HepG2 (cell line): Measurements from ENCODE around the gene PSMB10. TPM values are rescaled to one million over a fixed set of nuclear protein-coding genes. Genes with fewer than 3 reads are reported as not detected.

Experiments
- AGO2 ChIP-seq: fragments of 200-400 bp; formaldehyde crosslinking; optimal IDR thresholded peaks from 2 replicates; pipeline ENCODE3; 2017; ENCODE audit warnings: mild to moderate bottlenecking, low read depth, low read length, moderate library complexity
- HIC2 ChIP-seq: sonication (generic); formaldehyde crosslinking; IDR thresholded peaks from 2 replicates; pipeline ENCODE4 v1.9.0; 2022; ENCODE audit warnings: low read depth, missing genetic modification reagents
- MAFF ChIP-seq: IDR thresholded peaks from 2 replicates; pipeline ENCODE4 v1.6.1; 2011; ENCODE audit warnings: low read depth, low read length, improper control_type of control experiment
- NAIF1 ChIP-seq: sonication (generic); formaldehyde crosslinking; IDR thresholded peaks from 2 replicates; pipeline ENCODE4 v1.5.0; 2020; ENCODE audit warnings: mild to moderate bottlenecking, missing genetic modification reagents, borderline replicate concordance
- RFX3 ChIP-seq: IDR thresholded peaks from 2 replicates; pipeline ENCODE4 v1.6.1; 2016; ENCODE audit warnings: missing biosample characterization, missing genetic modification reagents
- RFX5 ChIP-seq: IDR thresholded peaks from 2 replicates; pipeline ENCODE4 v1.6.1; 2011; ENCODE audit warnings: low read depth, low read length, improper control_type of control experiment
- SUZ12 ChIP-seq: fragments of 150-350 bp; IDR thresholded peaks from 2 replicates; pipeline ENCODE4 v1.6.1; 2014; ENCODE audit warnings: low read depth, low read length
- ZKSCAN8 ChIP-seq: IDR thresholded peaks from 2 replicates; pipeline ENCODE4 v1.6.1; 2016; ENCODE audit warnings: borderline replicate concordance, missing genetic modification reagents, missing compliant biosample characterization
- ZNF180 ChIP-seq: sonication (generic); formaldehyde crosslinking; IDR thresholded peaks from 2 replicates; pipeline ENCODE4 v1.4.0; 2020; ENCODE audit warnings: low read depth, missing genetic modification reagents, borderline replicate concordance
- ZNF562 ChIP-seq: sonication (generic); formaldehyde crosslinking; IDR thresholded peaks from 2 replicates; pipeline ENCODE4 v1.8.0; 2022; ENCODE audit warnings: missing genetic modification reagents, borderline replicate concordance
- ZNF75D ChIP-seq: sonication (generic); formaldehyde crosslinking; IDR thresholded peaks from 2 replicates; pipeline ENCODE4 v1.8.1; 2023; ENCODE audit warnings: missing genetic modification reagents, mild to moderate bottlenecking, borderline replicate concordance
- ZZZ3 ChIP-seq: sonication (generic); formaldehyde crosslinking; IDR thresholded peaks from 2 replicates; pipeline ENCODE4 v1.4.0; 2020; ENCODE audit warnings: missing genetic modification reagents, mild to moderate bottlenecking, borderline replicate concordance
- polyA plus RNA-seq, 8 experiments: library from polyadenylated mRNA; depleted of rRNA in 3 of 8; stranded (reverse) in 7 of 8; unstranded in 1 of 8; fragments of >200 nt; fragmentation: Illumina TruSeq in 4 of 8; extraction: Trizol in 4 of 8; gene quantifications; 2 replicates each; pipeline versions ENCODE4 v1.2.1 to v1.2.3, GENCODE V29; 2011 to 2016; ENCODE audit warnings: low read depth in 4 of 8, missing spikeins in 1 of 8, mixed read lengths in 1 of 8; ENCODE audit not compliant: insufficient read depth in 1 of 8
- total RNA-seq, 5 experiments: library from RNA; depleted of rRNA; stranded (reverse); fragments of >200 nt; fragmentation: Illumina TruSeq; extraction: Trizol; gene quantifications; 2 replicates each; pipeline ENCODE4 v1.2.3, GENCODE V29; 2016; ENCODE audit warnings: low read depth in 1 of 5
- TF ChIP-seq, protein P1 (sequence below): sonication (generic); formaldehyde crosslinking; IDR thresholded peaks from 2 replicates; pipeline ENCODE4 v1.4.0; 2020; ENCODE audit warnings: mild to moderate bottlenecking, missing genetic modification reagents
- TF ChIP-seq, protein P2 (sequence below): sonication (generic); formaldehyde crosslinking; IDR thresholded peaks from 2 replicates; pipeline ENCODE4 v1.5.0; 2020; ENCODE audit warnings: missing genetic modification reagents, mild to moderate bottlenecking, borderline replicate concordance
- TF ChIP-seq, protein P3 (sequence below): sonication (generic); formaldehyde crosslinking; IDR thresholded peaks from 2 replicates; pipeline ENCODE4 v1.4.0; 2020; ENCODE audit warnings: mild to moderate bottlenecking, missing genetic modification reagents

PSMB10 gene
- total and polyA plus RNA-seq, 2 of the 13 experiments (the other 11 are each of a cell fraction or from before 2014, with no cell fraction given) = 12.7 to 65.9 TPM

DNA sequence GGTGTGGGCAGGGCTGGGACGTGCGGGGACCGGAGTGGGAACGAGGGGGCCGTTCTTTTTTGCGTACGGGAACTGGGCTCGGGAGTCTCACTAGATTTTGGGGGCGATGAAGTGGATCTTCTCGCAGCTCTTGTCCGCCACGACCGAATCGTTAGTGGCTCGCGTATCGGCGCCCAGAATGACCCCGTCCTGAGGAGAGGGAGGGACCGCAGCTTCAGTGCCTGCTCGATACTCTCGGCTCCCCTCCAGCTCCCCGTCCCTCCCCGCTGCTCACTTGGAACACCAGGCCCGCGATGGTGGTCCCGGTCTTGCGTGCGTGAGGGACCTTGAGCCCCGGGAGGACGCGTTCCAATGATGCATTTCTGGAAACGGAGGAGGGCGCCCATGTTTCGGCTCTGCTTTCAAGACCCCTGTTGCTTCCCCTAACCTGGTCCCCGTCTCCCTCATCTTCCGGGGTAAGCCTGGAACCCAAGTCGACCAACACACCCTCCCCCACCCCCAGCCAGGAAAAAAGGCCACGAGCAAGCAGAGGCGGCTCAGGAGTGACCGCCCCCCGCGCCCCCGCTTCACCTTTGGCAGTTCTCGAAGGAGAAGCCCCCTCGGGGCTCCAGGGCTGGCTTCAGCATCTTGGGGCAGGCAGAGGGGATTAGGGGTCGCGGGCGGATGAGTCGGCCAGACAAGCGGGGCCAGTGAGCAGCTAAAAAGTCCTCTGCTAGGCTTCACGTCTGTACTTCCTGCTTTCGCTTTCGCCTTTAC lies at the start of gene PSMB10 (continued):
- TF ChIP-seq, protein P1, sequence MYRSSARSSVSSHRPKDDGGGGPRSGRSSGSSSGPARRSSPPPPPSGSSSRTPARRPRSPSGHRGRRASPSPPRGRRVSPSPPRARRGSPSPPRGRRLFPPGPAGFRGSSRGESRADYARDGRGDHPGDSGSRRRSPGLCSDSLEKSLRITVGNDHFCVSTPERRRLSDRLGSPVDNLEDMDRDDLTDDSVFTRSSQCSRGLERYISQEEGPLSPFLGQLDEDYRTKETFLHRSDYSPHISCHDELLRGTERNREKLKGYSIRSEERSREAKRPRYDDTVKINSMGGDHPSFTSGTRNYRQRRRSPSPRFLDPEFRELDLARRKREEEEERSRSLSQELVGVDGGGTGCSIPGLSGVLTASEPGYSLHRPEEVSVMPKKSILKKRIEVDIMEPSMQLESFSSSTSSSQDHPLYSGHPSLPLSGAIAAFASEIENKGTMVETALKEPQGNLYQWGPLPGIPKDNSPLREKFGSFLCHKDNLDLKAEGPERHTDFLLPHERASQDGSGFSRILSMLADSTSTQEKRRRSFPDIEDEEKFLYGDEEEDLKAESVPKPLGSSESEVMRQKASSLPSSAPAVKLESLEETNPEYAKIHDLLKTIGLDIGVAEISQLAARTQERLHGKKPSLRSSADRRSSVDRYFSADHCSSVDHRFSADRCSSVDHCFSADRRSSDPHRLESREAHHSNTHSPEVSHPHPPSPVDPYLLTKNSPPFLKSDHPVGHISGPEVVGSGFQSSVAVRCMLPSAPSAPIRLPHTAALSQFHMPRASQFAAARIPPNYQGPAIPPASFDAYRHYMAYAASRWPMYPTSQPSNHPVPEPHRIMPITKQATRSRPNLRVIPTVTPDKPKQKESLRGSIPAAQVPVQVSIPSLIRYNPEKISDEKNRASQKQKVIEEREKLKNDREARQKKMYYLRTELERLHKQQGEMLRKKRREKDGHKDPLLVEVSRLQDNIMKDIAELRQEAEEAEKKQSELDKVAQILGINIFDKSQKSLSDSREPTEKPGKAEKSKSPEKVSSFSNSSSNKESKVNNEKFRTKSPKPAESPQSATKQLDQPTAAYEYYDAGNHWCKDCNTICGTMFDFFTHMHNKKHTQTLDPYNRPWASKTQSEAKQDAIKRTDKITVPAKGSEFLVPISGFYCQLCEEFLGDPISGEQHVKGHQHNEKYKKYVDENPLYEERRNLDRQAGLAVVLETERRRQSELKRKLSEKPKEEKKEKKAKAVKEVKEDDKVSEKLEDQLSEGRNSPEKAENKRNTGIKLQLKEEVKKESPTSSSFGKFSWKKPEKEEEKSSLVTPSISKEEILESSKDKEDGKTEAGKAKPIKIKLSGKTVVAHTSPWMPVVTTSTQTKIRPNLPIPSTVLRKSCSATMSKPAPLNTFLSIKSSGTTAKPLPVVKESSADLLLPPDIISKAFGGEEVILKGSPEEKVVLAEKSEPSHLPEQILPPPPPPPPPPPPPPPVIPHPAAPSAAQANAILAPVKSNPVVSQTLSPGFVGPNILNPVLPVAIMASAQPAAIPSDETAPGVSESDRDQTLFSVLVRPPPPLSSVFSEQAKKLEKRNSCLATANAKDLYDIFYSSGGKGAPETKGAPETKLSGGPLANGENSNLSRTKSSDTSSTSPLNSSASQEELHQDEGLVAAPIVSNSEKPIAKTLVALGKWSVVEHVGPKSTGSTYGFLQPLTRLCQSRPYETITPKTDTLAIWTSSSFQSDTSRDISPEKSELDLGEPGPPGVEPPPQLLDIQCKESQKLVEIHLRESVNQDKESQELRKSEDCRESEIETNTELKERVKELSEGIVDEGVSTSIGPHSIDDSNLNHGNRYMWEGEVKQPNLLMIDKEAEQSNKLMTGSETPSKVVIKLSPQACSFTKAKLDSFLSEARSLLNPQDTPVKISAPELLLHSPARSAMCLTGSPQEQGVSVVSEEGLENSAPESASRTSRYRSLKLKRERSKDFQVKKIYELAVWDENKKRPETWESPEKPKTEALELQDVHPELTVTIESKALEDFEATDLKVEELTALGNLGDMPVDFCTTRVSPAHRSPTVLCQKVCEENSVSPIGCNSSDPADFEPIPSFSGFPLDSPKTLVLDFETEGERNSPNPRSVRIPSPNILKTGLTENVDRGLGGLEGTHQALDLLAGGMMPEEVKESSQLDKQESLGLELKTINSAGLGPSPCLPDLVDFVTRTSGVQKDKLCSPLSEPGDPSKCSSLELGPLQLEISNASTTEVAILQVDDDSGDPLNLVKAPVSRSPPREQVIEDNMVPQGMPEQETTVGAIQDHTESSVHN (CRISPR knock-in tag) = no peak
- TF ChIP-seq, protein P2, sequence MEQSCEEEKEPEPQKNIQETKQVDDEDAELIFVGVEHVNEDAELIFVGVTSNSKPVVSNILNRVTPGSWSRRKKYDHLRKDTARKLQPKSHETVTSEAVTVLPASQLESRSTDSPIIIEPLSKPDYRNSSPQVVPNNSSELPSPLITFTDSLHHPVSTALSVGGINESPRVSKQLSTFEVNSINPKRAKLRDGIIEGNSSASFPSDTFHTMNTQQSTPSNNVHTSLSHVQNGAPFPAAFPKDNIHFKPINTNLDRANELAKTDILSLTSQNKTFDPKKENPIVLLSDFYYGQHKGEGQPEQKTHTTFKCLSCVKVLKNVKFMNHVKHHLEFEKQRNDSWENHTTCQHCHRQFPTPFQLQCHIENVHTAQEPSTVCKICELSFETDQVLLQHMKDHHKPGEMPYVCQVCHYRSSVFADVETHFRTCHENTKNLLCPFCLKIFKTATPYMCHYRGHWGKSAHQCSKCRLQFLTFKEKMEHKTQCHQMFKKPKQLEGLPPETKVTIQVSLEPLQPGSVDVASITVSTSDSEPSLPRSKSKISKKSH (CRISPR knock-in tag) = no peak; the same call in 1 of the 2 replicates
- no peak for TF ChIP-seq RFX3 (CRISPR knock-in tag)
- TF ChIP-seq SUZ12 = no peak
- 0 out of 2 replicates have a peak, but pooled peaks have one; percentile 34 for TF ChIP-seq ZNF75D (CRISPR knock-in tag)
- TF ChIP-seq MAFF = no peak
- TF ChIP-seq, protein P3, sequence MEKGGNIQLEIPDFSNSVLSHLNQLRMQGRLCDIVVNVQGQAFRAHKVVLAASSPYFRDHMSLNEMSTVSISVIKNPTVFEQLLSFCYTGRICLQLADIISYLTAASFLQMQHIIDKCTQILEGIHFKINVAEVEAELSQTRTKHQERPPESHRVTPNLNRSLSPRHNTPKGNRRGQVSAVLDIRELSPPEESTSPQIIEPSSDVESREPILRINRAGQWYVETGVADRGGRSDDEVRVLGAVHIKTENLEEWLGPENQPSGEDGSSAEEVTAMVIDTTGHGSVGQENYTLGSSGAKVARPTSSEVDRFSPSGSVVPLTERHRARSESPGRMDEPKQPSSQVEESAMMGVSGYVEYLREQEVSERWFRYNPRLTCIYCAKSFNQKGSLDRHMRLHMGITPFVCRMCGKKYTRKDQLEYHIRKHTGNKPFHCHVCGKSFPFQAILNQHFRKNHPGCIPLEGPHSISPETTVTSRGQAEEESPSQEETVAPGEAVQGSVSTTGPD (CRISPR knock-in tag) = no peak
- TF ChIP-seq ZNF180 = no peak
- peak; percentile 86; the same call in 1 of the 2 replicates for TF ChIP-seq NAIF1 (CRISPR knock-in tag)
- TF ChIP-seq ZZZ3 = no peak
- peak; percentile 59 for TF ChIP-seq AGO2
- no peak for TF ChIP-seq RFX5
- TF ChIP-seq ZNF562 = no peak
- no peak; the same call in 1 of the 2 replicates for TF ChIP-seq HIC2 (CRISPR knock-in tag)
- no peak for TF ChIP-seq ZKSCAN8 (CRISPR knock-in tag)
